ENCODE measurements around the gene DENND1A. TPM values are rescaled to one million over a fixed set of nuclear protein-coding genes. Genes with fewer than 3 reads are reported as not detected.

The DENND1A gene
- total and polyA plus RNA-seq, 2 of the 13 experiments (the other 11 are each of a cell fraction or from before 2014, with no cell fraction given): 14.8 to 30.1 TPM

- TF ChIP-seq, protein P1, sequence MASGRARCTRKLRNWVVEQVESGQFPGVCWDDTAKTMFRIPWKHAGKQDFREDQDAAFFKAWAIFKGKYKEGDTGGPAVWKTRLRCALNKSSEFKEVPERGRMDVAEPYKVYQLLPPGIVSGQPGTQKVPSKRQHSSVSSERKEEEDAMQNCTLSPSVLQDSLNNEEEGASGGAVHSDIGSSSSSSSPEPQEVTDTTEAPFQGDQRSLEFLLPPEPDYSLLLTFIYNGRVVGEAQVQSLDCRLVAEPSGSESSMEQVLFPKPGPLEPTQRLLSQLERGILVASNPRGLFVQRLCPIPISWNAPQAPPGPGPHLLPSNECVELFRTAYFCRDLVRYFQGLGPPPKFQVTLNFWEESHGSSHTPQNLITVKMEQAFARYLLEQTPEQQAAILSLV (CRISPR knock-in tag; IDR thresholded peaks at IDR 0.05; ENCODE audit: borderline replicate concordance): no peak
- TF ChIP-seq ZNF572 (CRISPR knock-in tag; IDR thresholded peaks at IDR 0.05) (no peak), RFXANK (CRISPR knock-in tag; IDR thresholded peaks at IDR 0.05) (no peak), NFAT5 (CRISPR knock-in tag; IDR thresholded peaks at IDR 0.05) (no peak), ZKSCAN1 (IDR thresholded peaks at IDR 0.05; ENCODE audit: low read length) (no peak), AGO2 (optimal IDR thresholded peaks at IDR 0.05; ENCODE audit: low read depth, low read length) (peak; percentile 6), ZNF557 (CRISPR knock-in tag; IDR thresholded peaks at IDR 0.05) (no peak), CHCHD3 (CRISPR knock-in tag; IDR thresholded peaks at IDR 0.05) (no peak), RAD21 (CRISPR knock-in tag; IDR thresholded peaks at IDR 0.05) (no peak)
- TF ChIP-seq, protein P2, sequence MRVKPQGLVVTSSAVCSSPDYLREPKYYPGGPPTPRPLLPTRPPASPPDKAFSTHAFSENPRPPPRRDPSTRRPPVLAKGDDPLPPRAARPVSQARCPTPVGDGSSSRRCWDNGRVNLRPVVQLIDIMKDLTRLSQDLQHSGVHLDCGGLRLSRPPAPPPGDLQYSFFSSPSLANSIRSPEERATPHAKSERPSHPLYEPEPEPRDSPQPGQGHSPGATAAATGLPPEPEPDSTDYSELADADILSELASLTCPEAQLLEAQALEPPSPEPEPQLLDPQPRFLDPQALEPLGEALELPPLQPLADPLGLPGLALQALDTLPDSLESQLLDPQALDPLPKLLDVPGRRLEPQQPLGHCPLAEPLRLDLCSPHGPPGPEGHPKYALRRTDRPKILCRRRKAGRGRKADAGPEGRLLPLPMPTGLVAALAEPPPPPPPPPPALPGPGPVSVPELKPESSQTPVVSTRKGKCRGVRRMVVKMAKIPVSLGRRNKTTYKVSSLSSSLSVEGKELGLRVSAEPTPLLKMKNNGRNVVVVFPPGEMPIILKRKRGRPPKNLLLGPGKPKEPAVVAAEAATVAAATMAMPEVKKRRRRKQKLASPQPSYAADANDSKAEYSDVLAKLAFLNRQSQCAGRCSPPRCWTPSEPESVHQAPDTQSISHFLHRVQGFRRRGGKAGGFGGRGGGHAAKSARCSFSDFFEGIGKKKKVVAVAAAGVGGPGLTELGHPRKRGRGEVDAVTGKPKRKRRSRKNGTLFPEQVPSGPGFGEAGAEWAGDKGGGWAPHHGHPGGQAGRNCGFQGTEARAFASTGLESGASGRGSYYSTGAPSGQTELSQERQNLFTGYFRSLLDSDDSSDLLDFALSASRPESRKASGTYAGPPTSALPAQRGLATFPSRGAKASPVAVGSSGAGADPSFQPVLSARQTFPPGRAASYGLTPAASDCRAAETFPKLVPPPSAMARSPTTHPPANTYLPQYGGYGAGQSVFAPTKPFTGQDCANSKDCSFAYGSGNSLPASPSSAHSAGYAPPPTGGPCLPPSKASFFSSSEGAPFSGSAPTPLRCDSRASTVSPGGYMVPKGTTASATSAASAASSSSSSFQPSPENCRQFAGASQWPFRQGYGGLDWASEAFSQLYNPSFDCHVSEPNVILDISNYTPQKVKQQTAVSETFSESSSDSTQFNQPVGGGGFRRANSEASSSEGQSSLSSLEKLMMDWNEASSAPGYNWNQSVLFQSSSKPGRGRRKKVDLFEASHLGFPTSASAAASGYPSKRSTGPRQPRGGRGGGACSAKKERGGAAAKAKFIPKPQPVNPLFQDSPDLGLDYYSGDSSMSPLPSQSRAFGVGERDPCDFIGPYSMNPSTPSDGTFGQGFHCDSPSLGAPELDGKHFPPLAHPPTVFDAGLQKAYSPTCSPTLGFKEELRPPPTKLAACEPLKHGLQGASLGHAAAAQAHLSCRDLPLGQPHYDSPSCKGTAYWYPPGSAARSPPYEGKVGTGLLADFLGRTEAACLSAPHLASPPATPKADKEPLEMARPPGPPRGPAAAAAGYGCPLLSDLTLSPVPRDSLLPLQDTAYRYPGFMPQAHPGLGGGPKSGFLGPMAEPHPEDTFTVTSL (CRISPR knock-in tag; IDR thresholded peaks at IDR 0.05; ENCODE audit: borderline replicate concordance): no peak
- TF ChIP-seq, protein P3, sequence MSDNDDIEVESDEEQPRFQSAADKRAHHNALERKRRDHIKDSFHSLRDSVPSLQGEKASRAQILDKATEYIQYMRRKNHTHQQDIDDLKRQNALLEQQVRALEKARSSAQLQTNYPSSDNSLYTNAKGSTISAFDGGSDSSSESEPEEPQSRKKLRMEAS (IDR thresholded peaks at IDR 0.05): peak; percentile 34
- TF ChIP-seq, protein P4, sequence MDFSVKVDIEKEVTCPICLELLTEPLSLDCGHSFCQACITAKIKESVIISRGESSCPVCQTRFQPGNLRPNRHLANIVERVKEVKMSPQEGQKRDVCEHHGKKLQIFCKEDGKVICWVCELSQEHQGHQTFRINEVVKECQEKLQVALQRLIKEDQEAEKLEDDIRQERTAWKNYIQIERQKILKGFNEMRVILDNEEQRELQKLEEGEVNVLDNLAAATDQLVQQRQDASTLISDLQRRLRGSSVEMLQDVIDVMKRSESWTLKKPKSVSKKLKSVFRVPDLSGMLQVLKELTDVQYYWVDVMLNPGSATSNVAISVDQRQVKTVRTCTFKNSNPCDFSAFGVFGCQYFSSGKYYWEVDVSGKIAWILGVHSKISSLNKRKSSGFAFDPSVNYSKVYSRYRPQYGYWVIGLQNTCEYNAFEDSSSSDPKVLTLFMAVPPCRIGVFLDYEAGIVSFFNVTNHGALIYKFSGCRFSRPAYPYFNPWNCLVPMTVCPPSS (IDR thresholded peaks at IDR 0.05): no peak
- TF ChIP-seq, protein P5, sequence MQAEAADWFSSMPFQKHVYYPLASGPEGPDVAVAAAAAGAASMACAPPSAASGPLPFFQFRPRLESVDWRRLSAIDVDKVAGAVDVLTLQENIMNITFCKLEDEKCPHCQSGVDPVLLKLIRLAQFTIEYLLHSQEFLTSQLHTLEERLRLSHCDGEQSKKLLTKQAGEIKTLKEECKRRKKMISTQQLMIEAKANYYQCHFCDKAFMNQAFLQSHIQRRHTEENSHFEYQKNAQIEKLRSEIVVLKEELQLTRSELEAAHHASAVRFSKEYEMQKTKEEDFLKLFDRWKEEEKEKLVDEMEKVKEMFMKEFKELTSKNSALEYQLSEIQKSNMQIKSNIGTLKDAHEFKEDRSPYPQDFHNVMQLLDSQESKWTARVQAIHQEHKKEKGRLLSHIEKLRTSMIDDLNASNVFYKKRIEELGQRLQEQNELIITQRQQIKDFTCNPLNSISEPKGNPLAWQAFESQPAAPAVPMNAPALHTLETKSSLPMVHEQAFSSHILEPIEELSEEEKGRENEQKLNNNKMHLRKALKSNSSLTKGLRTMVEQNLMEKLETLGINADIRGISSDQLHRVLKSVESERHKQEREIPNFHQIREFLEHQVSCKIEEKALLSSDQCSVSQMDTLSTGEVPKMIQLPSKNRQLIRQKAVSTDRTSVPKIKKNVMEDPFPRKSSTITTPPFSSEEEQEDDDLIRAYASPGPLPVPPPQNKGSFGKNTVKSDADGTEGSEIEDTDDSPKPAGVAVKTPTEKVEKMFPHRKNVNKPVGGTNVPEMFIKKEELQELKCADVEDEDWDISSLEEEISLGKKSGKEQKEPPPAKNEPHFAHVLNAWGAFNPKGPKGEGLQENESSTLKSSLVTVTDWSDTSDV (CRISPR knock-in tag; IDR thresholded peaks at IDR 0.05): no peak
Observed at GRCh38 chr9:123929177-123929869, 603 bp downstream of the DENND1A start (continued).
